Liver (tissue), 3 donors: ENCODE measurements around the gene CYP2W1.

Experiments used
- FOXA1 ChIP-seq: IDR thresholded peaks from 2 replicates; pipeline ENCODE4 v1.6.1; 2016; ENCODE audit warnings: antibody characterized with exemption
- HNF4A ChIP-seq, 2 donors: conservative IDR thresholded peaks; 2 replicates each; pipeline ENCODE4 v1.6.1; 2016; ENCODE audit warnings: antibody characterized with exemption in 2 of 2, mild to moderate bottlenecking in 2 of 2
- JUND ChIP-seq, 2 donors: IDR thresholded peaks; 2 replicates each; pipeline ENCODE4 v1.6.1; 2016; ENCODE audit warnings: antibody characterized with exemption in 2 of 2
- MAX ChIP-seq: IDR thresholded peaks from 2 replicates; pipeline ENCODE4 v1.6.1; 2016; ENCODE audit warnings: antibody characterized with exemption
- NR2F2 ChIP-seq: IDR thresholded peaks from 2 replicates; pipeline ENCODE4 v1.6.1; 2016; ENCODE audit warnings: antibody characterized with exemption
- RAD21 ChIP-seq, 2 donors: IDR thresholded peaks; 2 replicates each; pipeline ENCODE4 v1.6.1; 2016; ENCODE audit warnings: antibody characterized with exemption in 2 of 2, mild to moderate bottlenecking in 2 of 2
- TAF1 ChIP-seq: conservative IDR thresholded peaks from 2 replicates; pipeline ENCODE4 v1.6.1; 2016; ENCODE audit warnings: antibody characterized with exemption, mild to moderate bottlenecking
- YY1 ChIP-seq: IDR thresholded peaks from 2 replicates; pipeline ENCODE4 v1.6.1; 2016; ENCODE audit warnings: antibody characterized with exemption, mild to moderate bottlenecking
- TF ChIP-seq, protein P1 (sequence below): fragments of 150-350 bp; IDR thresholded peaks from 2 replicates; pipeline ENCODE4 v1.5.1; 2017; ENCODE audit warnings: improper control_type of control experiment, low read depth, low read length; ENCODE audit not compliant: missing input control
- TF ChIP-seq, protein P2 (sequence below): IDR thresholded peaks from 2 replicates; pipeline ENCODE4 v1.6.1; 2016; ENCODE audit warnings: antibody characterized with exemption, mild to moderate bottlenecking
- TF ChIP-seq, protein P3 (sequence below): IDR thresholded peaks from 2 replicates; pipeline ENCODE4 v1.6.1; 2016; ENCODE audit warnings: antibody characterized with exemption
- donor health status: healthy.
- donor health status: healthy.

- TF ChIP-seq, protein P1, sequence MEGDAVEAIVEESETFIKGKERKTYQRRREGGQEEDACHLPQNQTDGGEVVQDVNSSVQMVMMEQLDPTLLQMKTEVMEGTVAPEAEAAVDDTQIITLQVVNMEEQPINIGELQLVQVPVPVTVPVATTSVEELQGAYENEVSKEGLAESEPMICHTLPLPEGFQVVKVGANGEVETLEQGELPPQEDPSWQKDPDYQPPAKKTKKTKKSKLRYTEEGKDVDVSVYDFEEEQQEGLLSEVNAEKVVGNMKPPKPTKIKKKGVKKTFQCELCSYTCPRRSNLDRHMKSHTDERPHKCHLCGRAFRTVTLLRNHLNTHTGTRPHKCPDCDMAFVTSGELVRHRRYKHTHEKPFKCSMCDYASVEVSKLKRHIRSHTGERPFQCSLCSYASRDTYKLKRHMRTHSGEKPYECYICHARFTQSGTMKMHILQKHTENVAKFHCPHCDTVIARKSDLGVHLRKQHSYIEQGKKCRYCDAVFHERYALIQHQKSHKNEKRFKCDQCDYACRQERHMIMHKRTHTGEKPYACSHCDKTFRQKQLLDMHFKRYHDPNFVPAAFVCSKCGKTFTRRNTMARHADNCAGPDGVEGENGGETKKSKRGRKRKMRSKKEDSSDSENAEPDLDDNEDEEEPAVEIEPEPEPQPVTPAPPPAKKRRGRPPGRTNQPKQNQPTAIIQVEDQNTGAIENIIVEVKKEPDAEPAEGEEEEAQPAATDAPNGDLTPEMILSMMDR: no peak
- TF ChIP-seq FOXA1 (no peak), JUND (IDR thresholded peaks at IDR 0.05) (no peak), RAD21 (IDR thresholded peaks at IDR 0.05) (no peak), NR2F2 (no peak), TAF1 (no peak), MAX (no peak), YY1 (no peak), HNF4A (conservative IDR thresholded peaks at IDR 0.05) (no peak)
- TF ChIP-seq, protein P2, sequence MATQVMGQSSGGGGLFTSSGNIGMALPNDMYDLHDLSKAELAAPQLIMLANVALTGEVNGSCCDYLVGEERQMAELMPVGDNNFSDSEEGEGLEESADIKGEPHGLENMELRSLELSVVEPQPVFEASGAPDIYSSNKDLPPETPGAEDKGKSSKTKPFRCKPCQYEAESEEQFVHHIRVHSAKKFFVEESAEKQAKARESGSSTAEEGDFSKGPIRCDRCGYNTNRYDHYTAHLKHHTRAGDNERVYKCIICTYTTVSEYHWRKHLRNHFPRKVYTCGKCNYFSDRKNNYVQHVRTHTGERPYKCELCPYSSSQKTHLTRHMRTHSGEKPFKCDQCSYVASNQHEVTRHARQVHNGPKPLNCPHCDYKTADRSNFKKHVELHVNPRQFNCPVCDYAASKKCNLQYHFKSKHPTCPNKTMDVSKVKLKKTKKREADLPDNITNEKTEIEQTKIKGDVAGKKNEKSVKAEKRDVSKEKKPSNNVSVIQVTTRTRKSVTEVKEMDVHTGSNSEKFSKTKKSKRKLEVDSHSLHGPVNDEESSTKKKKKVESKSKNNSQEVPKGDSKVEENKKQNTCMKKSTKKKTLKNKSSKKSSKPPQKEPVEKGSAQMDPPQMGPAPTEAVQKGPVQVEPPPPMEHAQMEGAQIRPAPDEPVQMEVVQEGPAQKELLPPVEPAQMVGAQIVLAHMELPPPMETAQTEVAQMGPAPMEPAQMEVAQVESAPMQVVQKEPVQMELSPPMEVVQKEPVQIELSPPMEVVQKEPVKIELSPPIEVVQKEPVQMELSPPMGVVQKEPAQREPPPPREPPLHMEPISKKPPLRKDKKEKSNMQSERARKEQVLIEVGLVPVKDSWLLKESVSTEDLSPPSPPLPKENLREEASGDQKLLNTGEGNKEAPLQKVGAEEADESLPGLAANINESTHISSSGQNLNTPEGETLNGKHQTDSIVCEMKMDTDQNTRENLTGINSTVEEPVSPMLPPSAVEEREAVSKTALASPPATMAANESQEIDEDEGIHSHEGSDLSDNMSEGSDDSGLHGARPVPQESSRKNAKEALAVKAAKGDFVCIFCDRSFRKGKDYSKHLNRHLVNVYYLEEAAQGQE: no peak
- TF ChIP-seq, protein P3, sequence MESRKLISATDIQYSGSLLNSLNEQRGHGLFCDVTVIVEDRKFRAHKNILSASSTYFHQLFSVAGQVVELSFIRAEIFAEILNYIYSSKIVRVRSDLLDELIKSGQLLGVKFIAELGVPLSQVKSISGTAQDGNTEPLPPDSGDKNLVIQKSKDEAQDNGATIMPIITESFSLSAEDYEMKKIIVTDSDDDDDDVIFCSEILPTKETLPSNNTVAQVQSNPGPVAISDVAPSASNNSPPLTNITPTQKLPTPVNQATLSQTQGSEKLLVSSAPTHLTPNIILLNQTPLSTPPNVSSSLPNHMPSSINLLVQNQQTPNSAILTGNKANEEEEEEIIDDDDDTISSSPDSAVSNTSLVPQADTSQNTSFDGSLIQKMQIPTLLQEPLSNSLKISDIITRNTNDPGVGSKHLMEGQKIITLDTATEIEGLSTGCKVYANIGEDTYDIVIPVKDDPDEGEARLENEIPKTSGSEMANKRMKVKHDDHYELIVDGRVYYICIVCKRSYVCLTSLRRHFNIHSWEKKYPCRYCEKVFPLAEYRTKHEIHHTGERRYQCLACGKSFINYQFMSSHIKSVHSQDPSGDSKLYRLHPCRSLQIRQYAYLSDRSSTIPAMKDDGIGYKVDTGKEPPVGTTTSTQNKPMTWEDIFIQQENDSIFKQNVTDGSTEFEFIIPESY: no peak
Measured at GRCh38 chr7:979886-980571, 3.0 kb upstream of the CYP2W1 start.
